ENCODE data around the gene DNAJB11.

DNA sequence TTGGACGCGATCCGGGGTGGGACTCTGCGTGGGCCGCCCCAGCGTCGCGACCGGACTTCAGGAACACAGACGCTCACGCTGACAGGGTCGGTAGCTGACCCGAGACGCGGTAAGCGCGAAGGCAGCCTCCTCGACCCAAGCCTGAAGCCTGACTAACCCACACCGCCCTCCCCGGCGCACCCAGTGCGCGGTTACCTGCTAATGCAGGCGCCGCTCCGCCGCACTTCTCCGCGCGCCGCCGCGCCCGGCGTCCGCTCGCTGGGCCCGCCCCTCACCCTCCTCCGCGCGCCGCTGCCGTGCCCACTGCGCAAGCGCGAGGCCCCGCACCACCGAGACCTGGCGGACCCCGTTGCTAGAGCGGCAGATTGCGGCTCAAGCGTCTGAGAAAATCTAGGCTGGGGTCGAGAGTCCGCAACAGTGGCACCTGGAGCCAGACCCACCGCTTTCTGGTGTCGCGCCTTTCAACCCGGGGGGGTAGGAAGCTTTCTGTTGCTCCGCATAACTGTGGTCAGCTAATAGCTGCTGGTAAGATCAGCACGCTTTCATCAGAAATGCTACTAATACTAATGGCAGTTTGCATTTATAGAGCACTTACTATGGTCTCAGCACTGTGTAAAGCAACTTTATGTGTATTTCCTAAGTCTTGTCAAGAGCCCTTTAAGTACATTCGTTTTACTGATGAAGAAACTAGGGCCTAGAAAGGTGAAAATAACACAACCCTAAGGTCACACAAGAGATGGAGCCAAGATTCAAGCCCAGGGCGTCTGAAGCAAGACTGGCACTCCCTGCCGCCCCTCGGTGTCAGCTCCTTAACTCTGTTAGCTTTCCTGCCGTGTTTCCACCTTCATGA is 3.2 kb upstream of the DNAJB11 start, which contains the start of gene TBCCD1:
- TF ChIP-seq, protein P1, sequence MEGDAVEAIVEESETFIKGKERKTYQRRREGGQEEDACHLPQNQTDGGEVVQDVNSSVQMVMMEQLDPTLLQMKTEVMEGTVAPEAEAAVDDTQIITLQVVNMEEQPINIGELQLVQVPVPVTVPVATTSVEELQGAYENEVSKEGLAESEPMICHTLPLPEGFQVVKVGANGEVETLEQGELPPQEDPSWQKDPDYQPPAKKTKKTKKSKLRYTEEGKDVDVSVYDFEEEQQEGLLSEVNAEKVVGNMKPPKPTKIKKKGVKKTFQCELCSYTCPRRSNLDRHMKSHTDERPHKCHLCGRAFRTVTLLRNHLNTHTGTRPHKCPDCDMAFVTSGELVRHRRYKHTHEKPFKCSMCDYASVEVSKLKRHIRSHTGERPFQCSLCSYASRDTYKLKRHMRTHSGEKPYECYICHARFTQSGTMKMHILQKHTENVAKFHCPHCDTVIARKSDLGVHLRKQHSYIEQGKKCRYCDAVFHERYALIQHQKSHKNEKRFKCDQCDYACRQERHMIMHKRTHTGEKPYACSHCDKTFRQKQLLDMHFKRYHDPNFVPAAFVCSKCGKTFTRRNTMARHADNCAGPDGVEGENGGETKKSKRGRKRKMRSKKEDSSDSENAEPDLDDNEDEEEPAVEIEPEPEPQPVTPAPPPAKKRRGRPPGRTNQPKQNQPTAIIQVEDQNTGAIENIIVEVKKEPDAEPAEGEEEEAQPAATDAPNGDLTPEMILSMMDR (IDR thresholded peaks at IDR 0.05; ENCODE audit: borderline replicate concordance, extremely low read depth, low read length, poor library complexity, severe bottlenecking) = no peak
- no peak for TF ChIP-seq EZH2 (IDR thresholded peaks at IDR 0.05; ENCODE audit: borderline replicate concordance, low read depth, low read length, severe bottlenecking)
